ENCODE results near the gene SLC18B1.

DNA sequence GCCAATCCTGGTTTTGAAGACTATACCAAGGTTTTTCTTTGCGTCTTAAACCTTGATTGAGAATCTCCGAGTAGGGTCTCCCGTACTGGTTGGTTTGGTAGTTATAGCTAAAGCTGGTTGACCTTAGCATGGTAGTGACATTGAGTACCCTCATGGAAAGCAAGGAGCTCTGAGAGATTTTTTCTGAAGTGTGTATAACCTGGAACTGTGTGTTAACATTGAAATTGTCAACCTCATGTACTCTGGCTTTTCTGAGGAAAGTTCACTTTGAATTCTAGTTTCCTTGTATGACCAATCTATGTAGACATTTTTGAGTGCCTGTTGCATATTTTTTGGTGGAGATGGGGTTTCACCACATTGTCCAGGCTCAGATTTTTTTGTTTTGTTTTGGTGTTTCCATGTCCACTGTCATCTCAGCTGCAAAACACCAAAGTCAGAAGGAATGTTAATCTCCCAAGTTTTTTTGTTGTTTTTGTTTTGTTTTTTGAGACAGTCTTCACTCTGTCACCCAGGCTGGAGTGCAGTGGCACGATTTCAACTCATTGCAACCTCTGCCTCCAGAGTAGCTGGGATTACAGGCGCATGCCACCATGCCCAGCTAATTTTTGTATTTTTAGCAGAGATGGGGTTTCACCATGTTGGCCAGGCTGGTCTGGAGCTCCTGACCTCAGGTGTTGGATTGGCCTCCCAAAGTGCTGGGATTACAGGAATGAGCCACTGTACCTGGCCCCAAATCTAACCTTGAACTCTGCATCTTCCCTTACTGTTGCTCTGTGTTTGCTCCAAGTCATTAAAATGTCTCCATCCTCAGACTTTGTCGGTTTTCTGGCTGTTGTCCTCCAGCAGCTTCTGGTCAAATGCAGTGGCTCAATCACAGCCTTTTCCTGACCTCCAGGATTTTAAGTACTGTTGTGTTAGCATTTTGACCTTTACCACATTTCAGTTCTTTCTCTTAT is 20.2 kb upstream of the SLC18B1 start:
- TF ChIP-seq, protein P1, sequence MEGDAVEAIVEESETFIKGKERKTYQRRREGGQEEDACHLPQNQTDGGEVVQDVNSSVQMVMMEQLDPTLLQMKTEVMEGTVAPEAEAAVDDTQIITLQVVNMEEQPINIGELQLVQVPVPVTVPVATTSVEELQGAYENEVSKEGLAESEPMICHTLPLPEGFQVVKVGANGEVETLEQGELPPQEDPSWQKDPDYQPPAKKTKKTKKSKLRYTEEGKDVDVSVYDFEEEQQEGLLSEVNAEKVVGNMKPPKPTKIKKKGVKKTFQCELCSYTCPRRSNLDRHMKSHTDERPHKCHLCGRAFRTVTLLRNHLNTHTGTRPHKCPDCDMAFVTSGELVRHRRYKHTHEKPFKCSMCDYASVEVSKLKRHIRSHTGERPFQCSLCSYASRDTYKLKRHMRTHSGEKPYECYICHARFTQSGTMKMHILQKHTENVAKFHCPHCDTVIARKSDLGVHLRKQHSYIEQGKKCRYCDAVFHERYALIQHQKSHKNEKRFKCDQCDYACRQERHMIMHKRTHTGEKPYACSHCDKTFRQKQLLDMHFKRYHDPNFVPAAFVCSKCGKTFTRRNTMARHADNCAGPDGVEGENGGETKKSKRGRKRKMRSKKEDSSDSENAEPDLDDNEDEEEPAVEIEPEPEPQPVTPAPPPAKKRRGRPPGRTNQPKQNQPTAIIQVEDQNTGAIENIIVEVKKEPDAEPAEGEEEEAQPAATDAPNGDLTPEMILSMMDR (IDR thresholded peaks at IDR 0.05), result no peak
- TF ChIP-seq EP300 (IDR thresholded peaks at IDR 0.05) (no peak), POLR2A (IDR thresholded peaks at IDR 0.05) (no peak)
